Natural killer cell (primary cell): ENCODE data around the gene OR2T33. TPM values are rescaled to one million over a fixed set of nuclear protein-coding genes. Genes with fewer than 3 reads are reported as not detected.

Source experiments
- ATAC-seq, 3 donors: fragments of 150-1000 bp in 2 of 3; fragments of 200-7000 bp in 1 of 3; cut with Tn5 transposase; 1 replicate in 1 of 3; 2 replicates in 2 of 3; pipeline ENCODE4 v1.10.0; 2021; ENCODE audit warnings: mild to moderate bottlenecking in 2 of 3, moderate library complexity in 2 of 3
- DNase-seq, 2 donors: peaks; one replicate each; pipeline versions ENCODE4 v3.0.0 to v3.0.0-alpha.2; 2013 to 2021; ENCODE audit warnings: mixed read lengths in 1 of 2
- H3K27ac ChIP-seq: one replicate; pipeline ENCODE4 v1.5.1; 2013; ENCODE audit warnings: mild to moderate bottlenecking, low read length
- H3K27me3 ChIP-seq: one replicate; pipeline ENCODE4 v1.6.1; 2013; ENCODE audit warnings: low read length; ENCODE audit not compliant: control insufficient read depth, insufficient read depth
- H3K36me3 ChIP-seq: one replicate; pipeline ENCODE4 v1.6.1; 2013; ENCODE audit warnings: low read length; ENCODE audit not compliant: control insufficient read depth, insufficient read depth
- H3K4me1 ChIP-seq: one replicate; pipeline ENCODE4 v1.6.1; 2013; ENCODE audit warnings: low read length; ENCODE audit not compliant: control insufficient read depth, insufficient read depth
- H3K4me3 ChIP-seq: one replicate; pipeline ENCODE4 v1.5.1; 2013; ENCODE audit warnings: low read length
- H3K9me3 ChIP-seq: one replicate; pipeline ENCODE4 v1.6.1; 2013; ENCODE audit warnings: low read length; ENCODE audit not compliant: control insufficient read depth, insufficient read depth
- H3K27ac Mint-ChIP-seq, 2 donors: one replicate each; pipeline ENCODE4 v1.8.0; 2022; ENCODE audit warnings: mild to moderate bottlenecking in 2 of 2, mixed read lengths in 2 of 2, moderate library complexity in 1 of 2
- H3K27me3 Mint-ChIP-seq, 2 donors: one replicate each; pipeline ENCODE4 v1.8.0; 2022; ENCODE audit warnings: low read depth in 2 of 2, mixed read lengths in 2 of 2
- H3K36me3 Mint-ChIP-seq: one replicate; pipeline ENCODE4 v1.8.0; 2022; ENCODE audit warnings: mixed read lengths
- H3K4me1 Mint-ChIP-seq, 2 donors: one replicate each; pipeline ENCODE4 v1.8.0; 2022; ENCODE audit warnings: mixed read lengths in 2 of 2
- H3K4me3 Mint-ChIP-seq: one replicate; pipeline ENCODE4 v1.8.0; 2022; ENCODE audit warnings: mild to moderate bottlenecking, moderate library complexity, mixed read lengths
- H3K9me3 Mint-ChIP-seq, 2 donors: one replicate each; pipeline ENCODE4 v1.8.0; 2022; ENCODE audit warnings: mixed read lengths in 2 of 2
- CTCF ChIP-seq: fragments of 200-600 bp; IDR thresholded peaks from one replicate; pipeline ENCODE4 v1.8.0; 2022; ENCODE audit warnings: antibody characterized with exemption
- WGBS: methylation state at CpG from one replicate; pipeline ENCODE4 v1.1.7; 2013; ENCODE audit warnings: missing lambda C conversion rate; ENCODE audit not compliant: insufficient coverage; 5-methylcytosine and 5-hydroxymethylcytosine counted together
- intact Hi-C: fragments of 100-400 bp; cut with micrococcal nuclease; formaldehyde crosslinking; loops from one replicate; pipeline ENCODE4 v1.14.2; 2022
- total RNA-seq, 4 donors: library from RNA; stranded (reverse); fragments of 120-200 nt in 1 of 4; gene quantifications; one replicate each; pipeline versions ENCODE4 v1.2.3 to v1.2.4, GENCODE V29; 2013 to 2022

The OR2T33 gene
- total RNA-seq, 3 donors from 2014 or later (not counting 1 experiment from before 2014, with no cell fraction given): not detected

- H3K4me3 Mint-ChIP-seq: no peak within 1 kb of the TSS
- intact Hi-C loops: no loop called here
These were observed 46.7 kb downstream of the OR2T33 start, which contains the start of gene OR2M4 for GRCh38 chr1:248231117-248231516. OR2M4 (plus strand) TSS chr1:248231417; CDS start chr1:248238929, 7,512 bp downstream.

GRCh38 chr1:248229360-248229908 is 48.3 kb downstream of the OR2T33 start:
- H3K4me1 ChIP-seq: no peaks in the 10 kb centered on the region
- TF ChIP-seq CTCF: no peak
- no peak overlapping the region for H3K27ac ChIP-seq
- peaks cover 3 to 7% of the 10 kb centered on the region in 2 donors for H3K9me3 Mint-ChIP-seq
- H3K4me3 ChIP-seq: no peak overlapping the region
- H3K4me3 Mint-ChIP-seq: no peak overlapping the region
- no peaks in the 10 kb centered on the region for H3K36me3 ChIP-seq
- ATAC-seq (no peak), DNase-seq (no peak)
- intact Hi-C loops: no loop called here
- H3K4me1 Mint-ChIP-seq: no peaks in the 10 kb centered on the region
- no peak overlapping the region for H3K27ac Mint-ChIP-seq
- no peaks in the 10 kb centered on the region for H3K9me3 ChIP-seq
- H3K27me3 ChIP-seq: no peaks in the 10 kb centered on the region
- WGBS: 82% methylated on average over 6 of the region's 6 CpGs
- H3K27me3 Mint-ChIP-seq: no peaks in the 10 kb centered on the region
- H3K36me3 Mint-ChIP-seq: no peaks in the 10 kb centered on the region

More at GRCh38 chr1:248231117-248231516, 46.7 kb downstream of the OR2T33 start, which contains the start of gene OR2M4:
- H3K27ac Mint-ChIP-seq: no peak within 1 kb of the TSS
- H3K36me3 ChIP-seq: no peaks in the 10 kb centered on the region
- H3K9me3 ChIP-seq: no peaks in the 10 kb centered on the region
- no peaks in the 10 kb centered on the region for H3K27me3 Mint-ChIP-seq
- peaks cover 3 to 7% of the 10 kb centered on the region in 2 donors for H3K9me3 Mint-ChIP-seq
- no peak within 1 kb of the TSS for H3K27ac ChIP-seq
- H3K4me1 Mint-ChIP-seq: no peaks in the 10 kb centered on the region
- no peak within 1 kb of the TSS for H3K4me3 ChIP-seq
- no peak for ATAC-seq
- WGBS: 80% methylated on average over 1 of the region's 2 CpGs
- no peak for DNase-seq
- no peaks in the 10 kb centered on the region for H3K4me1 ChIP-seq
- no peaks in the 10 kb centered on the region for H3K27me3 ChIP-seq
- no peaks in the 10 kb centered on the region for H3K36me3 Mint-ChIP-seq
- TF ChIP-seq CTCF: no peak

- Histone ChIP-seq H3K36me3 (no peaks in the 10 kb centered on the region), H3K9me3 (no peaks in the 10 kb centered on the region), H3K4me3 (no peak overlapping the region), H3K27ac (no peak overlapping the region), H3K27me3 (no peaks in the 10 kb centered on the region), H3K4me1 (no peaks in the 10 kb centered on the region)
- Mint-ChIP-seq H3K36me3 (no peaks in the 10 kb centered on the region), H3K4me1 (no peaks in the 10 kb centered on the region), H3K4me3 (no peak overlapping the region), H3K9me3 (peaks cover 6 to 8% of the 10 kb centered on the region in 2 donors), H3K27me3 (no peaks in the 10 kb centered on the region), H3K27ac (no peak overlapping the region)
- ATAC-seq (no peak), DNase-seq (no peak)
- TF ChIP-seq CTCF: no peak
- intact Hi-C loops: no loop called here
- WGBS: 67% methylated on average over 1 of the region's 1 CpG
These were observed 52.2 kb downstream of the OR2T33 start for GRCh38 chr1:248225537-248225936.

Other genes with a start within 250 kb of the OR2T33 start
- under 1 TPM in 2 of 3 donors, not detected in 1; 0.18 to 0.19 TPM for gene OR2L2, start 247.9 kb downstream of the OR2T33 start, total RNA-seq
- gene OR2L3, start 231.1 kb downstream of the OR2T33 start, total RNA-seq: not detected
- gene OR2L13, start 182.8 kb downstream of the OR2T33 start, total RNA-seq: under 1 TPM in 1 of 3 donors, not detected in 2; 0.20 TPM
- not detected for gene OR2M5, start 132.8 kb downstream of the OR2T33 start, total RNA-seq
- not detected for gene OR2M2, start 103.2 kb downstream of the OR2T33 start, total RNA-seq
- gene OR2M3, start 80.7 kb downstream of the OR2T33 start, total RNA-seq: not detected
- not detected for gene OR2M4, start 46.6 kb downstream of the OR2T33 start, total RNA-seq
- not detected for gene OR2T12, start 25.4 kb upstream of the OR2T33 start, total RNA-seq
- gene OR2M7, start 46.6 kb upstream of the OR2T33 start, total RNA-seq: not detected
- not detected for gene OR14C36, start 70.8 kb upstream of the OR2T33 start, total RNA-seq
- gene OR2T4, start 83.7 kb upstream of the OR2T33 start, total RNA-seq: not detected
- gene OR2T6, start 97.8 kb upstream of the OR2T33 start, total RNA-seq: not detected
- gene OR2T1, start 125.1 kb upstream of the OR2T33 start, total RNA-seq: not detected
- gene OR2T2, start 167.7 kb upstream of the OR2T33 start, total RNA-seq: not detected
- gene OR2T3, start 195.4 kb upstream of the OR2T33 start, total RNA-seq: not detected
- not detected for gene OR2T5, start 210.6 kb upstream of the OR2T33 start, total RNA-seq
- not detected for gene OR2G6, start 230.1 kb upstream of the OR2T33 start, total RNA-seq